HG03108 (cell line): Measurements from ENCODE around the gene OR6C76.

Experiments
- ATAC-seq: cut with Tn5 transposase; IDR thresholded peaks from one replicate; pipeline ENCODE4 v1.9.1; 2021; ENCODE audit warnings: moderate library complexity; ENCODE audit not compliant: unreplicated experiment

The OR6C76 gene

GRCh38 chr12:55467836-55468235 is 41.8 kb downstream of the OR6C76 start:
- ATAC-seq, result no peak

- no peak for ATAC-seq
Measured at GRCh38 chr12:55469291-55469690, 43.2 kb downstream of the OR6C76 start.

DNA sequence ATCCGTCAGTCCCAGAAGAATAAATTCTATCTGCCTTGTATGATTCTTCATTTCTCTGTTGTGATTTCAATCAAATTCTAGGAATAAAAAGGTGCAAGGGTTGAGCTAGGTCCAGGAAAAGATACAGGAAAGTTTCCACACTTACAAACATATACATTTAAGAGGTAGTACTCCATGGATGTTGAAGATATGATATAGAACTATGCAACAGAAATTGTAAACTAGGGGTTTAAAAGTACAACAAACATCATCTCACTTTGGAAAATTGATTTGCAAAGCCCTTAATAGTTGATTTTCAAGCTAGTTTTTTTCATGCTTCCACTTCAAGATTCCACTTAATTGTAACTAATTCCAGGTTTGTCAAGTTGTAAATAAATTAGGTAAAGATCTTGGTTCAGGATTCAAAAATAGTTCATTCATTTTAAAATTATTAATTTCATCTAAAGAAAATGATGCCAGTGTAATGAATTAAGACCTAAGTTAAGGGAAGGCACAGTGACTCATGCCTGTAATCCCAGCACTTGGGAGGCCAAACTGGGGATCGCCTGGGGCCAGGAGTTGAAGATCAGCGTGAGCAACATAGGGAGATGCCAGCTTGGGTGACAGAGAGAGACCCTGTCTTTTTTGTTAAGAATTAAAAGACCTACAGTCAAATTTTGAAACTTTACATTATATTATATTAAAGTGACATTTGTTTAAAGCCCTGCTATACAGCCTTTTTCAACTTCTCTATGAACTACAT is 44.2 kb downstream of the OR6C76 start, which contains the start of gene OR6C70:
Gene OR6C70 (minus strand): TSS at position 51 of the 742 bp plus-strand sequence. CDS start 0 bp downstream, at position 51.
- no peak for ATAC-seq

DNA sequence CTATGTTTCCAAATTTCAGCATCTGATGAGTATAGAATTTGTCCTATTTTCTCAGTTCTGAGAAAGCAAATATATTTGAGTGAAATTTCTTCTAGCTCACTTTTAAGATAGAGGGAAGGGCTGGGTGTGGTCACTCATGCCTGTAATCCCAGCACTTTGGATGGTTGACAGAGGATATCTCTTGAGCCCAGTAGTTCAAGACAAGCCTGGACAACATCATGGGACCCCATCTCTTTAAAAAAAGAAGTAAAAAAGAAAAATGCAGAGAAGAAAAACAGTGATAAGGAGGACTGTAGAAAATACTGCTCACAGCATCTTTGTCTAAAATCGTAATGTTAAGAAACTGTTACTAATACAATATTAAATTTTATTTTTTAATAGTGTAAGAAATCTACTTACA is 46.2 kb downstream of the OR6C76 start:
- ATAC-seq, result no peak
